ENCODE results near the gene C2orf78. TPM values are rescaled to one million over a fixed set of nuclear protein-coding genes. Genes with fewer than 3 reads are reported as not detected.

Gene C2orf78, protein sequence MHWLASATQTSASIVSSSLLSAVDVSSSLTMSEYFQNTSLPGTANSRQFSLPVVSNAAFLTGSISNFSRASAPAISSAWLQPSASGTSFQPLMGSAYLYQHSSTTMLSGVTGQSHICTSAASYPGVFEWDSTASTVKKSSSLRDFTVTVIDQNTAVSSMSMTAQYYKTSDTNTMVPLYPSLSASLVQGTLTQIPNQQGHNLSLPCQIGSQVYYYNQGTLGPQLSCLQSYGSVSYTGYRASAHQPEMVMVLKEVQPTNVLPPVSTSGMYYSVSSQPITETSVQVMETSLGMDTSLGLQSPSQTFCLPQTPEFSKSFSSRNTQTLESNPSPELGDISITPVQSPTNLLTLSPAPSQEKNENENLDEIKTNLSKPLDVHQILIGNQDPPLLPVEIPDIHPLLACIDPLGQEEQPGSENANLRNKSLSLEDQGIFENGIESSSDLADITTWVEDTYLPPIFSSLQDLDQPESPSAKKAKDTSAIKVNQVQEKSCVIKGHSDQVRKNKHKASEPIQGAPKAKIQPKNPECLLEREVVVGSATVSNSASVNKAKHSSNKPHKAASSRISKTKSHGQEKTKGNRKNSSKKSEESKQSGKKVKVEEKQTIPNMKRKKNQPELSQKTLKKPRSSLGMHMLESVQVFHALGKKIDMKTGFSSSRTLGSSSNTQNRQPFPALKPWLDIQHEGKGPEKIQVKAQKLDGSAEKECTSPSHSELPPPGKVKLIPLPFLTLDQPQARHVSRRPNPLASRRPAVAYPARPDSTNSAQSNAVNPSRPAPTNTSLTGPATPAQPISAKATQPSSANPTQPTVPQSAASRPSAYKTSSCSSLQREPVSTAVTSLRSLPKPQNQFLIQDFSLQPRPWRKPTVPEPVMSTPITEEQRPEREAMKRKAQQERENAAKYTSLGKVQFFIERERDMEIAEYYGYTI
- total RNA-seq = not detected in 2 replicates

DNA sequence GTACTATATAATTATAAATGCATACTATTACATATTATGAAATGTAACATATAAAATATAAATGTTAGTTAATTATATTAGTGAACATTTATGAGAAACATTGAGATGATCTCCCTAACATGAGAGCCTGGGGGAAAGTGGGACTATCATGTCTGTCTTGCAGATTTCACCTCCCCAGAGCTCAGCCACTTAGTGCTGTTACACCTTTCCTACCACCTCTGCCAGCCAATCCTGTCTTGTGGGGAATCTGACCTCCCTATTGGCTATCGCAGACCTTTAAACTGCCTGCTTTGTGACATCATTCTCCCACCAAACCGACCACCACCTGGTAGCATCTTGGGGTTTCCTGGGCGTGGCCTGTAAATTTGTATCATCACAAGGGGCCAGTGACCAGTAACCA lies at the start of gene C2orf78:
C2orf78 (plus strand) TSS at position 301 of the 400 bp plus-strand sequence. CDS start 127 bp downstream, outside the sequence.

DNA sequence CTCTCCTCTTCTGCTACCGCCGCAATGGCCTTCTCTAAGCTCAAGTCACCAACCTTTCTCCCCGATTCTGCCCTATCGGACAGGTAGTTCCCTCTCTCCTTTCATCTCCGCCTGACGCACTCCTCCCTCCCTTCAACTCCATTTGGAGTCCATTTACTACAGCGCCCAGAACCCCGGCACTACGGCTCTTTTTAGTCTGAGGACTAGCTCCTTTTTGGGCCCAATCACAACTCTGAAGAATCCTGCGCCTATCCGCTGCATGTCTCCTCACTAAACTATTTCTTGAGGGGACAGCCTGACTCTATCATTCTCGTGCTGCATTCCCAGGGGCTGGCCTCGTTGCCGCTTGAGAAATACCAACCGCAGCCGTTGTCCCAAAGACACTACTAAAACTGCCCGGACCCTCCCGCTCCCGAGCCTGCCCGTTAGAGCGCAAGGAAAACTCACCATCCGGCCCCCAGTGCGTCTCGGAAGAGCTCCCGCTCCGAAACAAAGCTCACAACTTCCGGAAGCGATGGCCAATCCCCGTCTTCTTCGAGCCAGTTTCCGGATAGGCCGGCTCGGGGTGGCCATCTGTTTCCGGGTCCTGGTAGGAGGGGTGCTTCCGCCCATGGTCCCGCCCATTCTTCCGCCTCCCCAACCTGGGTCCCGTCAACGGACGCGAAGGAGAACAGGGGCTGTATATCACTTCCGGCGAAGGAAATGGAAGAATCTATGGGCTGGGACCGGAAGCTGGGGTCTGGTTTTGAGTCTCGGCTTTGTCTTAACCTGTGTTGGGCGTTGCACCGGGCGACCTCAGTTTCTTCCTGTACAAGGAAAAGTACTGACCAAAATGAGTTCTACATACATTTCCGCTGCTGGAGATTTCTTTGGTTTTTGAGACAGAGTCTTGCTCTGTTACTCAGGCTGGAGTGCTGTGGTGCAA lies 46.9 kb upstream of the C2orf78 start, which contains the start of gene TPRKB:
TPRKB (minus strand) TSS at position 491 of the 925 bp plus-strand sequence. CDS start 2,776 bp downstream, outside the sequence.

GRCh38 chr2:73779467-73780236 lies 4.3 kb upstream of the C2orf78 start, which contains the start of gene DUSP11:
Gene DUSP11, minus strand, starts transcription at chr2:73780103. Its CDS starts 129 bp downstream, at chr2:73779974.

DNA sequence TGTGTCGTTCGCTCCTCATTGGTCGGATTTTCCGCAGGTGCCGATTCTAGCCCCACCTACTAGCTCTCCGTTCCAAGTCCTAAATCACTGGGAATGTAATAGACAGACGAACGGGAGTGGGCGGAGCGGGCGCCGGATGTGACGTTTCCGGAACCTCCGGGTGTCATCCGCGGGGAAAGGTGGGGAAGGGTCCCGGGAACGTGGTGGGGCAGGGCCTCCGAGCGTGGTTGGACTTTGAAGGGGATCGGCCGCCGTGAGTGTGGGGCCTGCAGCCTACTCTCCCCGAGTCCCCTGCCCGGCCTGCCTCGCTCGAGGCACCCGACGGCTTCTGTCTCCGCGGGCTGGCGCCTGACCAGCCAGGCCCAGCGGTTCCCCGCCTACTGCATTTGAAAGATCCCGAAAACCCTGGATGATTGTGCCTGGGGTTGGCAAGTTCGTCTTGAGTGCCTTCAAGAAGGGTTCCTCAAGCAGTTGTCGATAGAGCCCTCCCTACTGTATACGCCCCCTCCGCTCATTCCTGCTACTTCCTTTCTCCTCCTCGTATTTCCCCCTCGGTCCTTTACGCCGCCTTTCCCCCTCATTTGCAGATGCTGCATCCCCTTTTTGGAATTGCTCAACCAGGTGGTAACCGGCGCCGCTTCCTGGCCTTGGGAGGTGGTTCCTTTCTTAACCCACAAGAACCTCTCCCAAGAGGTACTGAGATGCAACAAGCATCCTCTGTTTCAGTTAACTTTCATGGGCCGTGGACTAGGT lies 45.0 kb downstream of the C2orf78 start, which contains the start of gene STAMBP:
STAMBP (plus strand) TSS at position 144 of the 753 bp plus-strand sequence. CDS start 1,896 bp downstream, outside the sequence.

Other genes starting within 250 kb of the C2orf78 start
- not detected in 2 replicates for gene NAT8, start 141.8 kb upstream of the C2orf78 start, total RNA-seq
- 46.7 and 55.3 TPM in 2 replicates for gene TPRKB, start 46.8 kb upstream of the C2orf78 start, total RNA-seq
- 20.8 TPM in 2 replicates for gene DUSP11, start 4.1 kb upstream of the C2orf78 start, total RNA-seq
- gene STAMBP, start 44.8 kb downstream of the C2orf78 start, total RNA-seq = 19.5 and 22.2 TPM in 2 replicates
- gene ACTG2, start 108.8 kb downstream of the C2orf78 start, total RNA-seq = 16.5 and 24.8 TPM in 2 replicates
- gene DGUOK, start 142.7 kb downstream of the C2orf78 start, total RNA-seq = 88.1 and 89.5 TPM in 2 replicates
- gene TET3, start 200.7 kb downstream of the C2orf78 start, total RNA-seq = 1.6 and 1.7 TPM in 2 replicates

Measured in bronchus fibroblast of lung (primary cell).